Measurements from ENCODE around the gene SUCLG2.

- TF ChIP-seq, protein P1, sequence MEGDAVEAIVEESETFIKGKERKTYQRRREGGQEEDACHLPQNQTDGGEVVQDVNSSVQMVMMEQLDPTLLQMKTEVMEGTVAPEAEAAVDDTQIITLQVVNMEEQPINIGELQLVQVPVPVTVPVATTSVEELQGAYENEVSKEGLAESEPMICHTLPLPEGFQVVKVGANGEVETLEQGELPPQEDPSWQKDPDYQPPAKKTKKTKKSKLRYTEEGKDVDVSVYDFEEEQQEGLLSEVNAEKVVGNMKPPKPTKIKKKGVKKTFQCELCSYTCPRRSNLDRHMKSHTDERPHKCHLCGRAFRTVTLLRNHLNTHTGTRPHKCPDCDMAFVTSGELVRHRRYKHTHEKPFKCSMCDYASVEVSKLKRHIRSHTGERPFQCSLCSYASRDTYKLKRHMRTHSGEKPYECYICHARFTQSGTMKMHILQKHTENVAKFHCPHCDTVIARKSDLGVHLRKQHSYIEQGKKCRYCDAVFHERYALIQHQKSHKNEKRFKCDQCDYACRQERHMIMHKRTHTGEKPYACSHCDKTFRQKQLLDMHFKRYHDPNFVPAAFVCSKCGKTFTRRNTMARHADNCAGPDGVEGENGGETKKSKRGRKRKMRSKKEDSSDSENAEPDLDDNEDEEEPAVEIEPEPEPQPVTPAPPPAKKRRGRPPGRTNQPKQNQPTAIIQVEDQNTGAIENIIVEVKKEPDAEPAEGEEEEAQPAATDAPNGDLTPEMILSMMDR (IDR thresholded peaks at IDR 0.05 in 2 of 3, conservative IDR thresholded peaks at IDR 0.05 in 1 of 3; ENCODE audit: control insufficient read depth in 2 of 3, extremely low read depth in 1 of 3, insufficient read depth in 1 of 3, low read depth in 3 of 3, low read length in 3 of 3) = no peak
- TF ChIP-seq EZH2 (IDR thresholded peaks at IDR 0.05; ENCODE audit: borderline replicate concordance, control insufficient read depth, low read depth, low read length) = no peak
- no peak for TF ChIP-seq ATF3 (IDR thresholded peaks at IDR 0.05; ENCODE audit: borderline replicate concordance, extremely low read depth, low read depth, low read length)
- TF ChIP-seq ZNF274 (IDR thresholded peaks at IDR 0.05; ENCODE audit: insufficient read depth, insufficient read length) = no peak
- TF ChIP-seq TCF7 (IDR thresholded peaks at IDR 0.05; ENCODE audit: borderline replicate concordance) = no peak
- TF ChIP-seq NRF1 (conservative IDR thresholded peaks at IDR 0.05; ENCODE audit: low read depth, low read length) = no peak
- TF ChIP-seq, protein P2, sequence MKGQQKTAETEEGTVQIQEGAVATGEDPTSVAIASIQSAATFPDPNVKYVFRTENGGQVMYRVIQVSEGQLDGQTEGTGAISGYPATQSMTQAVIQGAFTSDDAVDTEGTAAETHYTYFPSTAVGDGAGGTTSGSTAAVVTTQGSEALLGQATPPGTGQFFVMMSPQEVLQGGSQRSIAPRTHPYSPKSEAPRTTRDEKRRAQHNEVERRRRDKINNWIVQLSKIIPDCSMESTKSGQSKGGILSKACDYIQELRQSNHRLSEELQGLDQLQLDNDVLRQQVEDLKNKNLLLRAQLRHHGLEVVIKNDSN (IDR thresholded peaks at IDR 0.05; ENCODE audit: borderline replicate concordance, extremely low read length, insufficient read depth, low read depth, low read length) = no peak
- no peak for TF ChIP-seq CEBPB (IDR thresholded peaks at IDR 0.05; ENCODE audit: borderline replicate concordance in 1 of 2, low read depth in 2 of 2, low read length in 2 of 2)
- TF ChIP-seq, protein P3, sequence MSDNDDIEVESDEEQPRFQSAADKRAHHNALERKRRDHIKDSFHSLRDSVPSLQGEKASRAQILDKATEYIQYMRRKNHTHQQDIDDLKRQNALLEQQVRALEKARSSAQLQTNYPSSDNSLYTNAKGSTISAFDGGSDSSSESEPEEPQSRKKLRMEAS (IDR thresholded peaks at IDR 0.05; ENCODE audit: low read depth, low read length) = no peak
- TF ChIP-seq GABPA (IDR thresholded peaks at IDR 0.05; ENCODE audit: low read depth) = no peak
- TF ChIP-seq ZNF622 (IDR thresholded peaks at IDR 0.05) = no peak
- TF ChIP-seq BRCA1 (IDR thresholded peaks at IDR 0.05; ENCODE audit: low read depth, low read length) = no peak
- no peak for TF ChIP-seq TARDBP (IDR thresholded peaks at IDR 0.05; ENCODE audit: borderline replicate concordance)
- no peak for TF ChIP-seq POLR2A (IDR thresholded peaks at IDR 0.05; ENCODE audit: low read depth, low read length)
These were observed 59.0 kb downstream of the SUCLG2 start for GRCh38 chr3:67595424-67595823.
